Astrocyte (in vitro differentiated cells and primary cell): ENCODE measurements around the gene HAND1. TPM values are rescaled to one million over a fixed set of nuclear protein-coding genes. Genes with fewer than 3 reads are reported as not detected.

Experiments
- DNase-seq: peaks from one replicate; pipeline ENCODE4 v3.0.0-alpha.2; 2010; ENCODE audit warnings: low read depth
- FAIRE-seq: peaks from 2 replicates; lab custom pipeline; 2011; peaks lifted over from hg19 to GRCh38; lab: Jason Lieb, UNC
- H2AFZ ChIP-seq: 2 replicates; pipeline ENCODE4 v1.6.0; 2012; ENCODE audit warnings: low read depth, low read length, inconsistent platforms
- H3K27ac ChIP-seq: 2 replicates; pipeline ENCODE4 v1.5.1; 2011; ENCODE audit warnings: low read depth, low read length, inconsistent platforms
- H3K27me3 ChIP-seq: 2 replicates; pipeline ENCODE4 v1.6.0; 2011; ENCODE audit warnings: low read length, inconsistent platforms; ENCODE audit not compliant: insufficient read depth
- H3K36me3 ChIP-seq: 2 replicates; pipeline ENCODE4 v1.5.1; 2011; ENCODE audit warnings: low read length, inconsistent platforms; ENCODE audit not compliant: insufficient read depth
- H3K4me1 ChIP-seq: 2 replicates; pipeline ENCODE4 v1.5.1; 2011; ENCODE audit warnings: low read length, inconsistent platforms; ENCODE audit not compliant: insufficient read depth
- H3K4me2 ChIP-seq: 2 replicates; pipeline ENCODE4 v1.6.0; 2012; ENCODE audit warnings: low read length, inconsistent platforms
- H3K4me3 ChIP-seq: 2 replicates; pipeline ENCODE4 v1.5.1; 2011; ENCODE audit warnings: low read depth, mild to moderate bottlenecking, low read length, inconsistent platforms; ENCODE audit not compliant: insufficient read depth
- H3K79me2 ChIP-seq: 2 replicates; pipeline ENCODE4 v1.6.0; 2012; ENCODE audit warnings: mild to moderate bottlenecking, low read length, inconsistent platforms; ENCODE audit not compliant: insufficient read depth
- H3K9ac ChIP-seq: 2 replicates; pipeline ENCODE4 v1.6.0; 2012; ENCODE audit warnings: mild to moderate bottlenecking, low read length, inconsistent platforms
- H3K9me3 ChIP-seq: 2 replicates; pipeline ENCODE4 v1.5.1; 2012; ENCODE audit warnings: low read depth, mild to moderate bottlenecking, low read length, inconsistent platforms; ENCODE audit not compliant: insufficient read depth
- H4K20me1 ChIP-seq: 2 replicates; pipeline ENCODE4 v1.6.0; 2012; ENCODE audit warnings: low read length, inconsistent platforms; ENCODE audit not compliant: insufficient read depth
- H3K27ac Mint-ChIP-seq: one replicate; pipeline ENCODE4 v1.8.0; 2021; ENCODE audit warnings: mild to moderate bottlenecking, mixed read lengths; ENCODE audit not compliant: unreplicated experiment
- H3K27me3 Mint-ChIP-seq: one replicate; pipeline ENCODE4 v1.8.0; 2021; ENCODE audit warnings: low read depth, mixed read lengths; ENCODE audit not compliant: unreplicated experiment
- H3K36me3 Mint-ChIP-seq: one replicate; pipeline ENCODE4 v1.8.0; 2021; ENCODE audit warnings: low read depth, mixed read lengths; ENCODE audit not compliant: unreplicated experiment
- H3K4me1 Mint-ChIP-seq: one replicate; pipeline ENCODE4 v1.8.0; 2021; ENCODE audit warnings: low read depth, mixed read lengths; ENCODE audit not compliant: unreplicated experiment
- H3K4me3 Mint-ChIP-seq: one replicate; pipeline ENCODE4 v1.8.0; 2021; ENCODE audit warnings: mild to moderate bottlenecking, moderate library complexity, mixed read lengths; ENCODE audit not compliant: unreplicated experiment
- H3K9me3 Mint-ChIP-seq: one replicate; pipeline ENCODE4 v1.8.0; 2021; ENCODE audit warnings: mild to moderate bottlenecking, mixed read lengths; ENCODE audit not compliant: unreplicated experiment
- CTCF ChIP-seq: IDR thresholded peaks from 2 replicates; pipeline ENCODE4 v1.5.1; 2011; ENCODE audit warnings: low read depth, mild to moderate bottlenecking, inconsistent platforms, low read length, moderate library complexity; ENCODE audit not compliant: insufficient read depth
- EZH2 ChIP-seq: IDR thresholded peaks from 2 replicates; pipeline ENCODE4 v1.6.1; 2012; ENCODE audit warnings: mild to moderate bottlenecking, low read length, inconsistent platforms; ENCODE audit not compliant: insufficient read depth
- total RNA-seq: library from RNA; stranded (reverse); gene quantifications from 2 replicates; pipeline ENCODE4 v1.2.1, GENCODE V29; 2021

Gene HAND1
- total RNA-seq, 1 donor from 2014 or later: not detected

- Mint-ChIP-seq H3K36me3 (peaks cover 9% of the 10 kb centered on the region), H3K4me1 (peaks cover 14% of the 10 kb centered on the region), H3K27ac (peak overlapping the region; percentile 87), H3K27me3 (no peaks in the 10 kb centered on the region), H3K4me3 (peak overlapping the region; percentile 94), H3K9me3 (peaks cover 2% of the 10 kb centered on the region)
- Histone ChIP-seq H3K4me1 (peaks cover 14% of the 10 kb centered on the region), H3K9ac (peak overlapping the region; percentile 89), H3K36me3 (peaks cover 5% of the 10 kb centered on the region), H3K4me2 (peak overlapping the region; percentile 99), H3K9me3 (no peaks in the 10 kb centered on the region), H3K4me3 (peak overlapping the region; percentile 90), H2AFZ (peak overlapping the region; percentile 65), H3K79me2 (peaks cover 45% of the 10 kb centered on the region), H4K20me1 (peaks cover 52% of the 10 kb centered on the region), H3K27me3 (no peaks in the 10 kb centered on the region), H3K27ac (no peak overlapping the region)
- FAIRE-seq (no peak), DNase-seq (no peak)
- TF ChIP-seq CTCF (no peak), EZH2 (no peak)
Measured at GRCh38 chr5:154447089-154447725, 30.8 kb downstream of the HAND1 start.

GRCh38 chr5:154446195-154447088 is 31.6 kb downstream of the HAND1 start:
- peak; percentile 59 for DNase-seq
- Histone ChIP-seq H3K4me3 (peak overlapping the region; percentile 90), H2AFZ (peak overlapping the region; percentile 65), H3K79me2 (peaks cover 45% of the 10 kb centered on the region), H3K27ac (peak overlapping the region; percentile 51), H3K4me1 (peaks cover 14% of the 10 kb centered on the region), H3K27me3 (no peaks in the 10 kb centered on the region), H3K4me2 (peak overlapping the region; percentile 99), H4K20me1 (peaks cover 48% of the 10 kb centered on the region), H3K9me3 (no peaks in the 10 kb centered on the region), H3K36me3 (no peaks in the 10 kb centered on the region), H3K9ac (peak overlapping the region; percentile 89)
- peak overlapping the region; percentile 87 for H3K27ac Mint-ChIP-seq
- H3K36me3 Mint-ChIP-seq: peaks cover 14% of the 10 kb centered on the region
- no peak for FAIRE-seq
- no peaks in the 10 kb centered on the region for H3K27me3 Mint-ChIP-seq
- TF ChIP-seq EZH2: no peak
- TF ChIP-seq CTCF: no peak
- H3K4me1 Mint-ChIP-seq: peaks cover 14% of the 10 kb centered on the region
- H3K4me3 Mint-ChIP-seq: peak overlapping the region; percentile 94
- H3K9me3 Mint-ChIP-seq: peaks cover 2% of the 10 kb centered on the region
